ENCODE results near the gene VTI1A. TPM values are rescaled to one million over a fixed set of nuclear protein-coding genes. Genes with fewer than 3 reads are reported as not detected.

Gene VTI1A
- total and polyA plus RNA-seq, 7 experiments from 2014 or later: 21.7 to 56.8 (median 40.8) TPM

DNA sequence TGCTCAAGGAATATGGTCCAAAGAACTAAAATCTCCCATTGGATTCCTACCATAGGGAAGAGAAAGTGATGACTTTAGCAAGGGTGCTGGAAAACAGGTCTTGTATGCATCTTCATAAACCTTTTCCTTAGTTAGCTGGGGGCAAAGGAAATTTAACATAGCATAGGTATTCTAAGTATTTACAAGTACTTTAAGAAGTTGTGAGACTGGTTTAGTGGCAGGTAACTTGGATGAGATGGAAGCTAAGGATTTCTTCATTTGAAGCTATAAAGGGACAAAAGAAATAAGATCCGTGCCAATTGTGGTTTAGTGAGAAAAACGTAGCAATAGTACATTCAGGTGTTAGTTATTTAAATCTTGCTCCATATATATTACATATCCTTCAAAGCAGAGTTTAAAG lies 319.6 kb downstream of the VTI1A start:
- no peaks in the 10 kb centered on the region for H3K27me3 Mint-ChIP-seq
- Histone ChIP-seq H3K9me3 (ENCODE audit: control insufficient read depth in 2 of 3, low read length in 3 of 3) (no peaks in the 10 kb centered on the region), H3K36me3 (ENCODE audit: control insufficient read depth in 2 of 3, insufficient read depth in 3 of 3, low read length in 3 of 3) (no peaks in the 10 kb centered on the region), H3K27me3 (ENCODE audit: control insufficient read depth in 2 of 2, insufficient read depth in 2 of 2, low read length in 2 of 2) (no peaks in the 10 kb centered on the region), H3K4me1 (ENCODE audit: control insufficient read depth in 2 of 2, insufficient read depth in 2 of 2, low read length in 2 of 2) (no peaks in the 10 kb centered on the region), H3K4me3 (ENCODE audit: low read length) (no peak overlapping the region), H3K27ac (ENCODE audit: low read depth, low read length) (no peak overlapping the region)
- ChIA-PET CTCF (no interaction called here), POLR2A (no interaction called here)
- DNase-seq (no peak), ATAC-seq (no peak)
- H3K9me3 Mint-ChIP-seq: no peaks in the 10 kb centered on the region
- peaks cover 2 to 16% (median 4%) of the 10 kb centered on the region in 5 donors for H3K36me3 Mint-ChIP-seq
- no peaks in the 10 kb centered on the region for H3K4me1 Mint-ChIP-seq
- no peak overlapping the region for H3K4me3 Mint-ChIP-seq
- intact Hi-C loops (cut with micrococcal nuclease): no loop called here
- H3K27ac Mint-ChIP-seq: no peak overlapping the region

DNA sequence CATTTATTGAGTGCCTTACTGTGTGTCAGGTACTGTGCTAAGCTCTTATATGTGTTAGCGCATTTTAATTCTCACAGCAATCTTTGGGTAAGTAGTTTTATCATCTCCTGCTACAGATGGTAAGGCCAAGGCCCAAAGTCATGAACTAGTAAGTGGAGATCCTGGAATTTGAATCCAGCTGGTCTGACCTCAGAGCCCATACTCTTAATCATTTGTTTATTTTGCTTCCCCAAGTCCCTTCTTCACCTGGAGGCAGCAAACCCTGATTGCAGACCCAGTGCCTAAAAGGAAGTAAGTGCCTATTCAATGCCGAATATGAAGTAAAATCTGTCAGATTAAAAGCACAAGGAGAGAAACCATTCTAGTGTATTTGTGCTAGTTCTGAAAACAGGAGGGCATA lies 320.1 kb downstream of the VTI1A start:
- Mint-ChIP-seq H3K4me3 (no peak overlapping the region), H3K27ac (no peak overlapping the region), H3K27me3 (no peaks in the 10 kb centered on the region), H3K4me1 (no peaks in the 10 kb centered on the region), H3K9me3 (no peaks in the 10 kb centered on the region), H3K36me3 (peaks cover 2 to 21% (median 5%) of the 10 kb centered on the region in 5 donors)
- Histone ChIP-seq H3K4me3 (ENCODE audit: low read length) (no peak overlapping the region), H3K27me3 (ENCODE audit: control insufficient read depth in 2 of 2, insufficient read depth in 2 of 2, low read length in 2 of 2) (no peaks in the 10 kb centered on the region), H3K27ac (ENCODE audit: low read depth, low read length) (no peak overlapping the region), H3K9me3 (ENCODE audit: control insufficient read depth in 2 of 3, low read length in 3 of 3) (no peaks in the 10 kb centered on the region), H3K36me3 (ENCODE audit: control insufficient read depth in 2 of 3, insufficient read depth in 3 of 3, low read length in 3 of 3) (no peaks in the 10 kb centered on the region), H3K4me1 (ENCODE audit: control insufficient read depth in 2 of 2, insufficient read depth in 2 of 2, low read length in 2 of 2) (no peaks in the 10 kb centered on the region)
- intact Hi-C loops (cut with micrococcal nuclease): no loop called here
- ChIA-PET CTCF (no interaction called here), POLR2A (no interaction called here)
- ATAC-seq: no peak
- DNase-seq: no peak

DNA sequence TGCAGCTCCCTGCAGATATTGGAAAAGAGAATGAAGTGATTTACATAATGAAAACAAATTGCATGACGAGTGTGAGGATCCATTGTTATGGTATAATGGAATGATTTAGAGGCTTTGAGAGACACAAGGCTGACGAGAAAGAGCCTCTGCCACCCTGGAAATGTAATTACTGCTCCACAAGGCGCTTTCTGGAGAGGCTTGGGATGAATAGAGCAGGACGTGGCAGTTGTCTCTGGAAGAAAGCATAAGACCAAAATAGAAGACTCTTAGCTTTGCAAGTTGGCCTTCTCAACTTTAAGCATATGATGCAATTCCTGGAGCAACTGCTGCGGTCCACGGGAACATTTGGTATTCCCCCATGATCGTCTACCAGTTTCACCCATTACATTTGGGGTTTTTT lies 321.1 kb downstream of the VTI1A start:
- H3K4me3 ChIP-seq (ENCODE audit: low read length): no peak overlapping the region
- no peaks in the 10 kb centered on the region for H3K27me3 ChIP-seq (ENCODE audit: control insufficient read depth in 2 of 2, insufficient read depth in 2 of 2, low read length in 2 of 2)
- H3K27ac Mint-ChIP-seq: no peak overlapping the region
- no peak overlapping the region for H3K27ac ChIP-seq (ENCODE audit: low read depth, low read length)
- H3K4me1 Mint-ChIP-seq: no peaks in the 10 kb centered on the region
- intact Hi-C loops (cut with micrococcal nuclease): no loop called here
- ATAC-seq (no peak), DNase-seq (no peak)
- ChIA-PET POLR2A (no interaction called here), CTCF (no interaction called here)
- no peaks in the 10 kb centered on the region for H3K9me3 Mint-ChIP-seq
- H3K4me3 Mint-ChIP-seq: no peak overlapping the region
- no peaks in the 10 kb centered on the region for H3K36me3 ChIP-seq (ENCODE audit: control insufficient read depth in 2 of 3, insufficient read depth in 3 of 3, low read length in 3 of 3)
- no peaks in the 10 kb centered on the region for H3K4me1 ChIP-seq (ENCODE audit: control insufficient read depth in 2 of 2, insufficient read depth in 2 of 2, low read length in 2 of 2)
- no peaks in the 10 kb centered on the region for H3K27me3 Mint-ChIP-seq
- no peaks in the 10 kb centered on the region for H3K9me3 ChIP-seq (ENCODE audit: control insufficient read depth in 2 of 3, low read length in 3 of 3)
- H3K36me3 Mint-ChIP-seq: peaks cover 2 to 26% (median 11%) of the 10 kb centered on the region in 5 donors

DNA sequence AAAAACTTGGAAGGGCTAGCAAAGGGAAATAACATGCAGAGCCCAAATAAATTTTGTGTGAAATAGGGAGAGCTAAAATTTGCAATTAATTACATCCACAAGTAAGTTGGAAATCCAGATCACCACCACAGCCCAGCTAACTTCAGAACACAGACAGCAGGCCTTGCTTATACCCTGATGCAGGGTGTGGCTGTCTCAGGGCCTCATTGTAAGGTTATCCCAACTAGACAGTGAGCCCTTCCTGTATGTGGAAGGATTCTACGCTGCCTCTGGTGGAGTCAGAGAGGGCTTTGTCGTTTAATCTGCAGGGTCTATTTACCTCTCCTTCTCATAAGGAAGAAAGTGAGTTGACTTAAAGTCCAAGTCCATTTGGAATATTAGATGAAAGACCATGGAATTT lies 322.1 kb downstream of the VTI1A start:
- intact Hi-C loops (cut with micrococcal nuclease): no loop called here
- Histone ChIP-seq H3K36me3 (ENCODE audit: control insufficient read depth in 2 of 3, insufficient read depth in 3 of 3, low read length in 3 of 3) (no peaks in the 10 kb centered on the region), H3K9me3 (ENCODE audit: control insufficient read depth in 2 of 3, low read length in 3 of 3) (no peaks in the 10 kb centered on the region), H3K4me3 (ENCODE audit: low read length) (no peak overlapping the region), H3K27me3 (ENCODE audit: control insufficient read depth in 2 of 2, insufficient read depth in 2 of 2, low read length in 2 of 2) (no peaks in the 10 kb centered on the region), H3K4me1 (ENCODE audit: control insufficient read depth in 2 of 2, insufficient read depth in 2 of 2, low read length in 2 of 2) (no peaks in the 10 kb centered on the region), H3K27ac (ENCODE audit: low read depth, low read length) (no peak overlapping the region)
- Mint-ChIP-seq H3K27ac (no peak overlapping the region), H3K4me1 (no peaks in the 10 kb centered on the region), H3K27me3 (no peaks in the 10 kb centered on the region), H3K36me3 (peaks cover 2 to 24% (median 14%) of the 10 kb centered on the region in 5 donors), H3K9me3 (no peaks in the 10 kb centered on the region), H3K4me3 (no peak overlapping the region)
- no peak for DNase-seq
- ChIA-PET POLR2A (no interaction called here), CTCF (no interaction called here)
- no peak for ATAC-seq

DNA sequence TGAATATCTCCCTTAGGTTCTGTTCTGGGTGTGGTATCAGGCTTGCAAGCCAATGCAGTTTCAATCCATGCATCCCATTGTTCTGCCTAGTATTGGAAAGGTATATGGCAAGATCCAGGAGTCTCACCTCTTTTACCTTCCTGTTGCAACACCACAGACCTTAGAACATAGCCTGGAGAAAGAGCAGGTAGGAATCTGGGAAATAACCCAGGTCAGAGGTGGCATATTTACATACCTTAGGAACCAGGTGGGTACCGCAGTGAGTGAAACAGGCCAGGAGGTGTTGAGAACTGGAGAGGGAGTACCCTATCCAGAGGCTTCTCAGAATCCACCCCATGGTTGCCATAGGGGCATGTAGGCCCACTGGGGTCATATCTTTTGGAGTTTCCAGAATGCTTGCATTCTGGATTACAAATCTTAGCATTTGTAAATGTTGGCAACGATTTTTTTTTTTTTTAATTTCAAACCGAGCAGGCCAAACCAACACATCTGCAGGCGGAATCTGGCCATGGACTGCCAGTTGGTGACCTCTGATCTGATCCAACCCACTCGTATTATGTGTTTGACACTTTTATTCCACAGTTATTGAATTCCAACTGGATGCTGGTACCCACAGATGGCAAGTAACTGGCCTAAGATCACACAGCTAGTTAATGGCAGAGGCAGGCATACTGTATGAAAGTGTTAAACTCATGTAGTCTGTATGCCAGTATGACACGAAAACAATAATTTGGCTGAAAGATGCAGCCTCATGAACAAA lies 322.8 kb downstream of the VTI1A start:
- Mint-ChIP-seq H3K9me3 (no peaks in the 10 kb centered on the region), H3K27ac (no peak overlapping the region), H3K36me3 (peaks cover 2 to 23% (median 14%) of the 10 kb centered on the region in 5 donors), H3K4me3 (no peak overlapping the region), H3K4me1 (no peaks in the 10 kb centered on the region), H3K27me3 (no peaks in the 10 kb centered on the region)
- DNase-seq (no peak), ATAC-seq (no peak)
- Histone ChIP-seq H3K9me3 (ENCODE audit: control insufficient read depth in 2 of 3, low read length in 3 of 3) (no peaks in the 10 kb centered on the region), H3K27me3 (ENCODE audit: control insufficient read depth in 2 of 2, insufficient read depth in 2 of 2, low read length in 2 of 2) (no peaks in the 10 kb centered on the region), H3K4me1 (ENCODE audit: control insufficient read depth in 2 of 2, insufficient read depth in 2 of 2, low read length in 2 of 2) (no peaks in the 10 kb centered on the region), H3K36me3 (ENCODE audit: control insufficient read depth in 2 of 3, insufficient read depth in 3 of 3, low read length in 3 of 3) (no peaks in the 10 kb centered on the region), H3K27ac (ENCODE audit: low read depth, low read length) (no peak overlapping the region), H3K4me3 (ENCODE audit: low read length) (no peak overlapping the region)
- intact Hi-C loops (cut with micrococcal nuclease): no loop called here
- CTCF ChIA-PET: no interaction called here
- POLR2A ChIA-PET: no interaction called here

DNA sequence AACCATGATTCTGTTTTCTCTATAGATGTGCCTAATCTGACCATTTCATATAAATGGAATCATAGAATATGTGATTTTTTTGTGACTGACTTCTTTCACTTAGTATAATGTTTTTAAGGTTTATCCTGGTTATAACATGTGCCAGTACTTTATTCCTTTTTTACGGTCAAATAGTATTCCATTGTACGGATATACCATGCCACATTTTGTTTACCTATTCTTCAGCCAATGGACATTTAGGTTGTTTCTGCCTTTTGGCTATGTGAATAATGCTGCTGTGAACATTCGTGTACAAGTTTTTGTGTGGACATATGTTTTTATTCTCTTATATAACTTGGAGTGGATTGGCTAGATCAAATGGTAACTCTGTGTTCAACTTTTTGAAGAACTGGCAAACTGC lies 324.7 kb downstream of the VTI1A start:
- DNase-seq: no peak

DNA sequence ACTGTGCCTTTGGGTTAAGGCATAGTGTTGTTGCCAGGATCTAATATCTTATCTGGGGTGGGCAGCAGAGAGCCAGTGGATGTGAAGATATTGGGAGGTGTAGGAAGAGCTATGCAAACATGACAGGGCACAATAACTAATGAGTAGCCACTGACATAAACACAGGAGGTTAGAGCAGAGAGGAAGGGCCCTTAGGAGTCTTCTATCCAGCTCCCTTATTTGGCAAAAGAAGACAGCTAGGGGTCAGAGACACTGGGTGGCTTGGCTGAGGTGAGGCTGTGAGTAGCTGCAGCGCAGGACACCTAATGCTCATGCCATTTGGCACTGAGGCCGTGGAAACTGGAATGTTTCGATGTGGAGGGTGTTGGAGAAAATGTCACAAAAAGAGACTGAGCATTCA lies 326.8 kb downstream of the VTI1A start:
- Mint-ChIP-seq H3K36me3 (peaks cover 2 to 33% (median 18%) of the 10 kb centered on the region in 5 donors), H3K9me3 (no peaks in the 10 kb centered on the region), H3K27me3 (no peaks in the 10 kb centered on the region), H3K4me1 (no peaks in the 10 kb centered on the region), H3K4me3 (no peak overlapping the region), H3K27ac (no peak overlapping the region)
- Histone ChIP-seq H3K4me3 (ENCODE audit: low read length) (no peak overlapping the region), H3K4me1 (ENCODE audit: control insufficient read depth in 2 of 2, insufficient read depth in 2 of 2, low read length in 2 of 2) (no peaks in the 10 kb centered on the region), H3K36me3 (ENCODE audit: control insufficient read depth in 2 of 3, insufficient read depth in 3 of 3, low read length in 3 of 3) (no peaks in the 10 kb centered on the region), H3K9me3 (ENCODE audit: control insufficient read depth in 2 of 3, low read length in 3 of 3) (no peaks in the 10 kb centered on the region), H3K27me3 (ENCODE audit: control insufficient read depth in 2 of 2, insufficient read depth in 2 of 2, low read length in 2 of 2) (no peaks in the 10 kb centered on the region), H3K27ac (ENCODE audit: low read depth, low read length) (no peak overlapping the region)
- no peak for ATAC-seq
- ChIA-PET POLR2A (no interaction called here), CTCF (no interaction called here)
- no peak for DNase-seq
- intact Hi-C loops (cut with micrococcal nuclease): no loop called here

More for the DNA sequence above, 324.7 kb downstream of the VTI1A start:
- ChIA-PET CTCF (interaction anchor here (0.6 kb wide), 1 partner anchor 41 kb away, joined by 3 read pairs; no protein-coding TSS in a partner anchor), POLR2A (no interaction called here)
- Histone ChIP-seq H3K4me1 (ENCODE audit: control insufficient read depth in 2 of 2, insufficient read depth in 2 of 2, low read length in 2 of 2) (no peaks in the 10 kb centered on the region), H3K9me3 (ENCODE audit: control insufficient read depth in 2 of 3, low read length in 3 of 3) (no peaks in the 10 kb centered on the region), H3K27me3 (ENCODE audit: control insufficient read depth in 2 of 2, insufficient read depth in 2 of 2, low read length in 2 of 2) (no peaks in the 10 kb centered on the region), H3K36me3 (ENCODE audit: control insufficient read depth in 2 of 3, insufficient read depth in 3 of 3, low read length in 3 of 3) (no peaks in the 10 kb centered on the region), H3K4me3 (ENCODE audit: low read length) (no peak overlapping the region), H3K27ac (ENCODE audit: low read depth, low read length) (no peak overlapping the region)
- no peaks in the 10 kb centered on the region for H3K27me3 Mint-ChIP-seq
- H3K4me1 Mint-ChIP-seq: no peaks in the 10 kb centered on the region
- H3K27ac Mint-ChIP-seq: no peak overlapping the region
- H3K36me3 Mint-ChIP-seq: peaks cover 2 to 32% (median 22%) of the 10 kb centered on the region in 5 donors
- H3K9me3 Mint-ChIP-seq: no peaks in the 10 kb centered on the region
- no peak overlapping the region for H3K4me3 Mint-ChIP-seq
- intact Hi-C loops (cut with micrococcal nuclease): no loop called here
- no peak for ATAC-seq
